MM.1S (cell line): Measurements from ENCODE around the gene MAP1LC3B2.

Source experiments
- CTCF ChIP-seq: fragments of 300-600 bp; sonication (generic); IDR thresholded peaks from 2 replicates; pipeline ENCODE4 v1.5.1; 2016; ENCODE audit warnings: antibody characterized with exemption, low read length, mixed read lengths
- EZH2 ChIP-seq: fragments of 300-600 bp; sonication (generic); optimal IDR thresholded peaks from 2 replicates; pipeline ENCODE3; 2017; ENCODE audit warnings: low read depth, mild to moderate bottlenecking, antibody characterized with exemption, low read length, mixed read lengths

- TF ChIP-seq CTCF, result no peak
- TF ChIP-seq EZH2, result no peak
Observed at GRCh38 chr12:116592731-116593130, 33.5 kb downstream of the MAP1LC3B2 start.
